Measurements from ENCODE around the gene PBX1.

- TF ChIP-seq CTCF (IDR thresholded peaks at IDR 0.05), result no peak
- no peak for TF ChIP-seq POLR2A (IDR thresholded peaks at IDR 0.05; ENCODE audit: low read depth)
- no peak for TF ChIP-seq EP300 (IDR thresholded peaks at IDR 0.05)
- no peak for TF ChIP-seq POLR2AphosphoS5 (IDR thresholded peaks at IDR 0.05)
Observed at GRCh38 chr1:164857439-164857838, 298.5 kb downstream of the PBX1 start.
